Suprapubic skin (tissue), 4 donors: ENCODE data around the gene BMPR1B. TPM values are rescaled to one million over a fixed set of nuclear protein-coding genes. Genes with fewer than 3 reads are reported as not detected.

ENCODE experiments used
- DNase-seq, 2 donors: peaks; one replicate each; pipeline ENCODE4 v3.0.0-alpha.2; 2019; ENCODE audit warnings: low spot score in 2 of 2
- H3K27ac ChIP-seq: fragments of 200-600 bp; sonication (generic); one replicate; pipeline ENCODE4 v1.5.1; 2019
- H3K27me3 ChIP-seq: fragments of 200-600 bp; sonication (generic); one replicate; pipeline ENCODE4 v1.5.1; 2019
- H3K36me3 ChIP-seq: fragments of 200-600 bp; sonication (generic); one replicate; pipeline ENCODE4 v1.5.1; 2019
- H3K4me1 ChIP-seq: fragments of 200-600 bp; sonication (generic); one replicate; pipeline ENCODE4 v1.5.1; 2019
- H3K4me3 ChIP-seq: fragments of 200-600 bp; sonication (generic); one replicate; pipeline ENCODE4 v1.5.1; 2019; ENCODE audit warnings: mild to moderate bottlenecking
- H3K9me3 ChIP-seq: fragments of 200-600 bp; sonication (generic); one replicate; pipeline ENCODE4 v1.5.1; 2019
- CTCF ChIP-seq, 2 donors: fragments of 200-600 bp in 1 of 2; fragments of 450-650 bp in 1 of 2; sonication (generic) in 1 of 2; IDR thresholded peaks; one replicate each; pipeline ENCODE4 v1.5.1; 2016 to 2019; ENCODE audit warnings: antibody characterized with exemption in 2 of 2, mild to moderate bottlenecking in 1 of 2, moderate library complexity in 1 of 2
- EP300 ChIP-seq: sonication (generic); formaldehyde crosslinking; IDR thresholded peaks from one replicate; pipeline ENCODE4 v1.6.1; 2017; ENCODE audit warnings: antibody characterized with exemption
- POLR2A ChIP-seq, 2 donors: fragments of 450-650 bp; IDR thresholded peaks; one replicate each; pipeline ENCODE4 v1.6.1; 2017; ENCODE audit warnings: antibody characterized with exemption in 2 of 2, mild to moderate bottlenecking in 2 of 2, moderate library complexity in 2 of 2
- POLR2AphosphoS5 ChIP-seq, 3 donors: sonication (generic); formaldehyde crosslinking; IDR thresholded peaks; one replicate each; pipeline ENCODE4 v1.6.1; 2017; ENCODE audit warnings: antibody characterized with exemption in 3 of 3
- WGBS: methylation state at CpG from one replicate; pipeline ENCODE4 v1.1.5; 2018; 5-methylcytosine and 5-hydroxymethylcytosine counted together
- total RNA-seq, 4 donors: library from RNA; depleted of rRNA; stranded (reverse); fragments of >200 nt; gene quantifications; one replicate each; pipeline ENCODE4 v1.1.0, GENCODE V29; 2016

BMPR1B gene
- total RNA-seq, 4 donors from 2014 or later = 0.38 to 1.2 (median 0.75) TPM

- no peaks in the 10 kb centered on the region for H3K36me3 ChIP-seq
- H3K4me1 ChIP-seq = no peaks in the 10 kb centered on the region
- TF ChIP-seq POLR2AphosphoS5 (IDR thresholded peaks at IDR 0.05) (no peak), POLR2A (IDR thresholded peaks at IDR 0.05) (no peak), CTCF (IDR thresholded peaks at IDR 0.05) (no peak), EP300 (no peak)
- WGBS = 80% methylated on average over 1 of the region's 1 CpG
- H3K27ac ChIP-seq = no peak overlapping the region
- no peak overlapping the region for H3K4me3 ChIP-seq
- no peaks in the 10 kb centered on the region for H3K27me3 ChIP-seq
- DNase-seq = no peak
- H3K9me3 ChIP-seq = no peaks in the 10 kb centered on the region
Observed at GRCh38 chr4:95068401-95068800, 310.6 kb downstream of the BMPR1B start.

- DNase-seq = no peak
- no peaks in the 10 kb centered on the region for H3K4me1 ChIP-seq
- TF ChIP-seq EP300 (no peak), POLR2AphosphoS5 (IDR thresholded peaks at IDR 0.05) (no peak), POLR2A (IDR thresholded peaks at IDR 0.05) (no peak), CTCF (IDR thresholded peaks at IDR 0.05) (no peak)
- H3K4me3 ChIP-seq = no peak overlapping the region
- 84% methylated on average over 2 of the region's 2 CpGs for WGBS
- no peaks in the 10 kb centered on the region for H3K36me3 ChIP-seq
- H3K27me3 ChIP-seq = no peaks in the 10 kb centered on the region
- H3K9me3 ChIP-seq = no peaks in the 10 kb centered on the region
- H3K27ac ChIP-seq = no peak overlapping the region
Observed at GRCh38 chr4:95068818-95069478, 311.2 kb downstream of the BMPR1B start.

- no peak overlapping the region for H3K27ac ChIP-seq
- WGBS = 81% methylated on average over 3 of the region's 3 CpGs
- H3K9me3 ChIP-seq = no peaks in the 10 kb centered on the region
- H3K27me3 ChIP-seq = no peaks in the 10 kb centered on the region
- H3K4me3 ChIP-seq = no peak overlapping the region
- TF ChIP-seq POLR2AphosphoS5 (IDR thresholded peaks at IDR 0.05) (no peak), EP300 (no peak), CTCF (IDR thresholded peaks at IDR 0.05) (no peak)
- H3K36me3 ChIP-seq = no peaks in the 10 kb centered on the region
- H3K4me1 ChIP-seq = no peaks in the 10 kb centered on the region
- no peak for DNase-seq
Observed at GRCh38 chr4:95071851-95072250, 314.1 kb downstream of the BMPR1B start.

- WGBS = 92% methylated on average over 1 of the region's 1 CpG
- TF ChIP-seq EP300 (no peak), POLR2A (IDR thresholded peaks at IDR 0.05) (no peak), POLR2AphosphoS5 (IDR thresholded peaks at IDR 0.05) (no peak), CTCF (IDR thresholded peaks at IDR 0.05) (no peak)
- no peaks in the 10 kb centered on the region for H3K27me3 ChIP-seq
- H3K4me1 ChIP-seq = no peaks in the 10 kb centered on the region
- H3K9me3 ChIP-seq = no peaks in the 10 kb centered on the region
- H3K36me3 ChIP-seq = no peaks in the 10 kb centered on the region
- no peak overlapping the region for H3K27ac ChIP-seq
- no peak overlapping the region for H3K4me3 ChIP-seq
- no peak for DNase-seq
Observed at GRCh38 chr4:95073646-95074045, 315.9 kb downstream of the BMPR1B start.

- H3K4me1 ChIP-seq = no peaks in the 10 kb centered on the region
- 69% methylated on average over 1 of the region's 1 CpG for WGBS
- H3K27me3 ChIP-seq = no peaks in the 10 kb centered on the region
- TF ChIP-seq CTCF (IDR thresholded peaks at IDR 0.05) (no peak), POLR2AphosphoS5 (IDR thresholded peaks at IDR 0.05) (no peak), POLR2A (IDR thresholded peaks at IDR 0.05) (no peak), EP300 (no peak)
- no peak overlapping the region for H3K27ac ChIP-seq
- no peaks in the 10 kb centered on the region for H3K36me3 ChIP-seq
- H3K9me3 ChIP-seq = no peaks in the 10 kb centered on the region
- no peak overlapping the region for H3K4me3 ChIP-seq
- no peak for DNase-seq
Observed at GRCh38 chr4:95077864-95078263, 320.1 kb downstream of the BMPR1B start.
